Loucy (cell line): ENCODE measurements around the gene CENPH.

Source experiments
- H2AFZ ChIP-seq: fragments of 200-600 bp; sonication (generic); 2 replicates; pipeline ENCODE4 v1.6.0; 2016; ENCODE audit warnings: antibody characterized with exemption, mild to moderate bottlenecking, low read length, moderate library complexity
- H3F3A ChIP-seq: fragments of 200-600 bp; 2 replicates; pipeline ENCODE4 v1.6.0; 2016; ENCODE audit warnings: antibody characterized with exemption, low read depth, mild to moderate bottlenecking
- H3K27me3 ChIP-seq: fragments of 200-600 bp; sonication (generic); 2 replicates; pipeline ENCODE4 v1.6.1; 2014; ENCODE audit warnings: low read length, mild to moderate bottlenecking; ENCODE audit not compliant: insufficient read depth, poor library complexity, severe bottlenecking
- H3K36me3 ChIP-seq: fragments of 200-600 bp; sonication (generic); 2 replicates; pipeline ENCODE4 v1.6.1; 2016; ENCODE audit warnings: low read length; ENCODE audit not compliant: insufficient read depth
- H3K4me1 ChIP-seq: fragments of 200-600 bp; sonication (generic); 2 replicates; pipeline ENCODE4 v1.5.1; 2014; ENCODE audit warnings: low read length, mild to moderate bottlenecking; ENCODE audit not compliant: insufficient read depth, poor library complexity, severe bottlenecking
- H3K4me2 ChIP-seq: fragments of 200-600 bp; sonication (generic); 2 replicates; pipeline ENCODE4 v1.6.0; 2014; ENCODE audit warnings: antibody characterized with exemption, low read length, low read depth, mild to moderate bottlenecking; ENCODE audit not compliant: poor library complexity, severe bottlenecking
- H3K4me3 ChIP-seq: fragments of 200-600 bp; sonication (generic); 2 replicates; pipeline ENCODE4 v1.5.1; 2014; ENCODE audit warnings: low read length, mild to moderate bottlenecking, mixed read lengths; ENCODE audit not compliant: poor library complexity, severe bottlenecking
- H3K79me2 ChIP-seq: fragments of 200-600 bp; sonication (generic); 2 replicates; pipeline ENCODE4 v1.6.1; 2014; ENCODE audit warnings: low read length; ENCODE audit not compliant: insufficient read depth
- H3K9ac ChIP-seq: fragments of 200-600 bp; sonication (generic); 2 replicates; pipeline ENCODE4 v1.6.0; 2014; ENCODE audit warnings: mild to moderate bottlenecking, low read depth, low read length, moderate library complexity; ENCODE audit not compliant: poor library complexity, severe bottlenecking
- H3K9me2 ChIP-seq: fragments of 200-600 bp; sonication (generic); replicated peaks from 2 replicates; pipeline ENCODE4 v1.6.1; 2016; ENCODE audit warnings: low read depth, low read length, mixed read lengths
- H3K9me3 ChIP-seq: fragments of 200-600 bp; sonication (generic); 2 replicates; pipeline ENCODE4 v1.6.1; 2014; ENCODE audit warnings: mild to moderate bottlenecking, antibody characterized with exemption, low read length, low read depth; ENCODE audit not compliant: insufficient read depth
- H4K20me1 ChIP-seq: fragments of 200-600 bp; sonication (generic); 2 replicates; pipeline ENCODE4 v1.6.0; 2014; ENCODE audit warnings: antibody characterized with exemption, low read length, mild to moderate bottlenecking; ENCODE audit not compliant: insufficient read depth, poor library complexity, severe bottlenecking
- EZH2phosphoT487 ChIP-seq: fragments of 200-600 bp; IDR thresholded peaks from 2 replicates; pipeline ENCODE4 v1.6.1; 2018; ENCODE audit warnings: antibody characterized with exemption, mild to moderate bottlenecking, moderate library complexity, borderline replicate concordance
- TF ChIP-seq, protein P1 (sequence below): fragments of 200-600 bp; sonication (generic); conservative IDR thresholded peaks from 2 replicates; pipeline ENCODE4 v1.5.1; 2014; ENCODE audit warnings: mild to moderate bottlenecking, antibody characterized with exemption, low read length

CENPH gene

DNA sequence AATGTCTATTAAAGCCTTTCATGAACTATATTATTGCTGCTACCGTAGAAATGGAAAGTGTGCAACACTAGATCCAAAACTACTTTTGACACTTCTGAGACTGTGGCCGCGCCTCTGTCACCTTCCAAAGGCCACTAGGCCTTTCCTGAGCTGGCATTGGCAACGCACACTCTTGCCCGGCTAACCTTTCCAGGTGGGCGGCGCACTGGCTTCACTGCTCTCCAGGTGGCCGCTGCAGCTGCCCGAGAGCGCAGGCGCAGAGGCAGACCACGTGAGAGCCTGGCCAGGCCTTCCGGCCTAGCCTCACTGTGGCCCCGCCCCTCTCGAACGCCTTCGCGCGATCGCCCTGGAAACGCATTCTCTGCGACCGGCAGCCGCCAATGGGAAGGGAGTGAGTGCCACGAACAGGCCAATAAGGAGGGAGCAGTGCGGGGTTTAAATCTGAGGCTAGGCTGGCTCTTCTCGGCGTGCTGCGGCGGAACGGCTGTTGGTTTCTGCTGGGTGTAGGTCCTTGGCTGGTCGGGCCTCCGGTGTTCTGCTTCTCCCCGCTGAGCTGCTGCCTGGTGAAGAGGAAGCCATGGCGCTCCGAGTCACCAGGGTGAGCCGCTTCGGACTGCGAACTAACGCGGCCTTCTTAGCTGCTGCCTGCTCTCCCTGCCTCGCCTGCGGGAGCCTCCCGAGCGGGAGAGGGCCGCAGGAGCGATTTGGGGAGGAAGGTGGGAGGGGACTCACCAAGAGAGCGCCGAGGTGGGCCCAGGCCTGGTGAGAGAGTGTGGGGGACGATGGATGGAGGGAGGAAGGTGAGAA lies 22.5 kb upstream of the CENPH start, which contains the start of gene CCNB1:
CCNB1 (plus strand) TSS at position 465 of the 807 bp plus-strand sequence; CDS start at position 578, 113 bp downstream.
- Histone ChIP-seq H3F3A (no peaks in the 10 kb centered on the region), H3K27me3 (no peaks in the 10 kb centered on the region), H3K9me3 (no peaks in the 10 kb centered on the region), H3K4me2 (peak within 1 kb of the TSS; percentile 95), H3K36me3 (peaks cover 14% of the 10 kb centered on the region; the same call in 1 of the 2 replicates), H3K4me3 (peak within 1 kb of the TSS; percentile 94), H3K4me1 (peaks cover 40% of the 10 kb centered on the region), H3K79me2 (peaks cover 49% of the 10 kb centered on the region), H3K9ac (peak within 1 kb of the TSS; percentile 97), H3K9me2 (no peaks in the 10 kb centered on the region), H2AFZ (peak within 1 kb of the TSS; percentile 86), H4K20me1 (peaks cover 13% of the 10 kb centered on the region)
- TF ChIP-seq, protein P1, sequence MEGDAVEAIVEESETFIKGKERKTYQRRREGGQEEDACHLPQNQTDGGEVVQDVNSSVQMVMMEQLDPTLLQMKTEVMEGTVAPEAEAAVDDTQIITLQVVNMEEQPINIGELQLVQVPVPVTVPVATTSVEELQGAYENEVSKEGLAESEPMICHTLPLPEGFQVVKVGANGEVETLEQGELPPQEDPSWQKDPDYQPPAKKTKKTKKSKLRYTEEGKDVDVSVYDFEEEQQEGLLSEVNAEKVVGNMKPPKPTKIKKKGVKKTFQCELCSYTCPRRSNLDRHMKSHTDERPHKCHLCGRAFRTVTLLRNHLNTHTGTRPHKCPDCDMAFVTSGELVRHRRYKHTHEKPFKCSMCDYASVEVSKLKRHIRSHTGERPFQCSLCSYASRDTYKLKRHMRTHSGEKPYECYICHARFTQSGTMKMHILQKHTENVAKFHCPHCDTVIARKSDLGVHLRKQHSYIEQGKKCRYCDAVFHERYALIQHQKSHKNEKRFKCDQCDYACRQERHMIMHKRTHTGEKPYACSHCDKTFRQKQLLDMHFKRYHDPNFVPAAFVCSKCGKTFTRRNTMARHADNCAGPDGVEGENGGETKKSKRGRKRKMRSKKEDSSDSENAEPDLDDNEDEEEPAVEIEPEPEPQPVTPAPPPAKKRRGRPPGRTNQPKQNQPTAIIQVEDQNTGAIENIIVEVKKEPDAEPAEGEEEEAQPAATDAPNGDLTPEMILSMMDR: no peak
- TF ChIP-seq EZH2phosphoT487: no peak

- H4K20me1 ChIP-seq: peaks cover 19% of the 10 kb centered on the region
- H3K4me3 ChIP-seq: peak overlapping the region; percentile 94
- H2AFZ ChIP-seq: peak overlapping the region; percentile 86
- H3K9me2 ChIP-seq: no peaks in the 10 kb centered on the region
- TF ChIP-seq EZH2phosphoT487: no peak
- TF ChIP-seq, protein P1: no peak
- no peaks in the 10 kb centered on the region for H3F3A ChIP-seq
- no peaks in the 10 kb centered on the region for H3K9me3 ChIP-seq
- peaks cover 55% of the 10 kb centered on the region for H3K79me2 ChIP-seq
- no peaks in the 10 kb centered on the region for H3K27me3 ChIP-seq
- H3K9ac ChIP-seq: peak overlapping the region; percentile 97
- peaks cover 46% of the 10 kb centered on the region for H3K4me1 ChIP-seq
- H3K36me3 ChIP-seq: peaks cover 18% of the 10 kb centered on the region; the same call in 1 of the 2 replicates
- H3K4me2 ChIP-seq: peak overlapping the region; percentile 95
These were observed 21.9 kb upstream of the CENPH start for GRCh38 chr5:69167493-69167855.

DNA sequence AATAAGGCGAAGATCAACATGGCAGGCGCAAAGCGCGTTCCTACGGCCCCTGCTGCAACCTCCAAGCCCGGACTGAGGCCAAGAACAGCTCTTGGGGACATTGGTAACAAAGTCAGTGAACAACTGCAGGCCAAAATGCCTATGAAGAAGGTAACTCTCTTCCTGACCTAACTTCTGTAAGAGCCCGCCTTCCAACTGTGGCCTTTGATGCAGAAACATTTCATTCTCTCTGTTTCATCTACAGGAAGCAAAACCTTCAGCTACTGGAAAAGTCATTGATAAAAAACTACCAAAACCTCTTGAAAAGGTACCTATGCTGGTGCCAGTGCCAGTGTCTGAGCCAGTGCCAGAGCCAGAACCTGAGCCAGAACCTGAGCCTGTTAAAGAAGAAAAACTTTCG lies 21.5 kb upstream of the CENPH start:
- Histone ChIP-seq H3K27me3 (no peaks in the 10 kb centered on the region), H3K4me3 (peak overlapping the region; percentile 94), H3F3A (no peaks in the 10 kb centered on the region), H2AFZ (peak overlapping the region; percentile 86; the same call in 1 of the 2 replicates), H3K9me3 (no peaks in the 10 kb centered on the region), H3K9ac (peak overlapping the region; percentile 97), H3K9me2 (no peaks in the 10 kb centered on the region), H4K20me1 (peaks cover 21% of the 10 kb centered on the region), H3K4me1 (peaks cover 48% of the 10 kb centered on the region), H3K36me3 (peaks cover 21% of the 10 kb centered on the region; the same call in 1 of the 2 replicates), H3K79me2 (peaks cover 59% of the 10 kb centered on the region), H3K4me2 (peak overlapping the region; percentile 95)
- TF ChIP-seq, protein P1: no peak
- TF ChIP-seq EZH2phosphoT487: no peak
